T-cell (primary cell): Measurements from ENCODE around the gene TMEM30B. TPM values are rescaled to one million over a fixed set of nuclear protein-coding genes. Genes with fewer than 3 reads are reported as not detected.
A peak's percentile ranks its signal among the peaks of the same experiment; 100 is the strongest.

Source experiments
- ATAC-seq, 4 experiments: fragments of 200-7000 bp in 3 of 4; fragments of 150-1000 bp in 1 of 4; cut with Tn5 transposase; replicated peaks in 1 of 4; 1 replicate in 3 of 4; 2 replicates in 1 of 4; pipeline ENCODE4 v1.10.0; 2021; ENCODE audit warnings: moderate library complexity in 3 of 4, mild to moderate bottlenecking in 2 of 4, moderate number of reproducible peaks in 1 of 4
- CTCF ChIA-PET, 2 donors: fragments of 300-600 bp; sonication (Branson Sonifier 250); formaldehyde crosslinking; loops; one replicate each; lab custom pipeline; 2022; ENCODE audit warnings: antibody characterized with exemption in 2 of 2; lab: Charles Lee
- POLR2A ChIA-PET, 2 donors: fragments of 300-600 bp; sonication (Branson Sonifier 250); formaldehyde crosslinking; loops; one replicate each; lab custom pipeline; 2022; ENCODE audit warnings: antibody characterized with exemption in 2 of 2; lab: Charles Lee
- DNase-seq, 35 experiments: peaks; one replicate each; pipeline versions ENCODE4 v3.0.0 to v3.0.0-alpha.2; 2013 to 2023
- H3K27ac ChIP-seq: one replicate; pipeline ENCODE4 v1.5.1; 2013; ENCODE audit warnings: low read length
- H3K27me3 ChIP-seq, 2 experiments: replicated peaks in 1 of 2; 1 replicate in 1 of 2; 2 replicates in 1 of 2; pipeline versions ENCODE4 v1.6.1 to v1.7.0; 2013; ENCODE audit warnings: low read length in 1 of 2, mixed read lengths in 1 of 2; ENCODE audit not compliant: control insufficient read depth in 2 of 2, insufficient read depth in 2 of 2; ENCODE audit errors: extremely low read depth in 1 of 2
- H3K36me3 ChIP-seq, 2 donors: 1 replicate in 1 of 2; 2 replicates in 1 of 2; pipeline versions ENCODE4 v1.6.1 to v1.7.0; 2013; ENCODE audit warnings: low read length in 1 of 2; ENCODE audit not compliant: control insufficient read depth in 2 of 2, insufficient read depth in 1 of 2; ENCODE audit errors: extremely low read depth in 1 of 2
- H3K4me1 ChIP-seq, 2 experiments: 1 replicate in 1 of 2; 2 replicates in 1 of 2; pipeline versions ENCODE4 v1.6.1 to v1.7.0; 2013; ENCODE audit warnings: low read length in 2 of 2, mixed read lengths in 1 of 2; ENCODE audit not compliant: insufficient read depth in 2 of 2, control insufficient read depth in 1 of 2; ENCODE audit errors: extremely low read depth in 1 of 2
- H3K4me3 ChIP-seq, 2 donors: 1 replicate in 1 of 2; 2 replicates in 1 of 2; pipeline versions ENCODE4 v1.5.1 to v1.7.0; 2013; ENCODE audit warnings: mild to moderate bottlenecking in 2 of 2, low read length in 1 of 2, moderate library complexity in 1 of 2; ENCODE audit not compliant: control insufficient read depth in 1 of 2; ENCODE audit errors: extremely low read depth in 1 of 2
- H3K9me3 ChIP-seq: 2 replicates; pipeline ENCODE4 v1.7.0; 2013
- H3K27ac Mint-ChIP-seq, 2 donors: one replicate each; pipeline ENCODE4 v1.8.0; 2020 to 2021; ENCODE audit warnings: mild to moderate bottlenecking in 2 of 2, mixed read lengths in 2 of 2
- H3K27me3 Mint-ChIP-seq, 2 donors: one replicate each; pipeline ENCODE4 v1.8.0; 2021 to 2022; ENCODE audit warnings: mixed read lengths in 2 of 2
- H3K36me3 Mint-ChIP-seq: one replicate; pipeline ENCODE4 v1.8.0; 2021; ENCODE audit warnings: mixed read lengths
- H3K4me1 Mint-ChIP-seq, 3 donors: one replicate each; pipeline ENCODE4 v1.8.0; 2020 to 2022; ENCODE audit warnings: mixed read lengths in 3 of 3, mild to moderate bottlenecking in 1 of 3
- H3K4me3 Mint-ChIP-seq, 3 donors: one replicate each; pipeline ENCODE4 v1.8.0; 2020 to 2022; ENCODE audit warnings: mild to moderate bottlenecking in 3 of 3, mixed read lengths in 3 of 3, moderate library complexity in 3 of 3
- H3K9me3 Mint-ChIP-seq, 3 donors: one replicate each; pipeline ENCODE4 v1.8.0; 2020 to 2022; ENCODE audit warnings: mixed read lengths in 3 of 3
- WGBS: methylation state at CpG from one replicate; pipeline ENCODE4 v1.1.5; 2013; ENCODE audit warnings: missing lambda C conversion rate; ENCODE audit not compliant: insufficient coverage; 5-methylcytosine and 5-hydroxymethylcytosine counted together
- total RNA-seq, 35 experiments: library from RNA in 6 of 35; stranded (reverse) in 6 of 35; fragments of 120-200 nt in 1 of 35; gene quantifications; one replicate each; pipeline versions ENCODE4 v1.2.1 to v1.2.4 and lab custom pipeline; 2013 to 2026

Gene TMEM30B
- total RNA-seq, 5 donors from 2014 or later (not counting 1 experiment from before 2014, with no cell fraction given): 2.1 to 8.6 (median 2.9) TPM

- no peaks in the 10 kb centered on the region for H3K27me3 Mint-ChIP-seq
- CTCF ChIA-PET: interaction anchor here (0.6 to 1.4 kb wide), 4 partner anchors 19 to 549 kb away, joined by 3 to 4 read pairs (median 4); no protein-coding TSS in a partner anchor
- H3K9me3 Mint-ChIP-seq: no peaks in the 10 kb centered on the region
- H3K9me3 ChIP-seq: no peaks in the 10 kb centered on the region
- H3K27ac ChIP-seq: no peak overlapping the region
- H3K4me1 Mint-ChIP-seq: peaks cover 14 to 23% (median 20%) of the 10 kb centered on the region in 3 donors
- peaks cover 0 to 5% of the 10 kb centered on the region in 2 experiments for H3K27me3 ChIP-seq
- DNase-seq (no peak), ATAC-seq (no peak)
- POLR2A ChIA-PET: interaction anchor here in 1 of 2 donors (1.1 kb wide), 1 partner anchor 11 kb away, joined by 3 read pairs; no protein-coding TSS in a partner anchor
- H3K27ac Mint-ChIP-seq: no peak overlapping the region
- no peak overlapping the region for H3K4me3 Mint-ChIP-seq
- no peaks in the 10 kb centered on the region for H3K36me3 Mint-ChIP-seq
- H3K36me3 ChIP-seq: no peaks in the 10 kb centered on the region
- 100% methylated on average over 1 of the region's 4 CpGs for WGBS
- no peaks in the 10 kb centered on the region for H3K4me1 ChIP-seq
- no peak overlapping the region for H3K4me3 ChIP-seq
These were observed 7.1 kb upstream of the TMEM30B start for GRCh38 chr14:61288228-61288627.

GRCh38 chr14:61287196-61287595 lies 6.1 kb upstream of the TMEM30B start:
- DNase-seq (no peak), ATAC-seq (no peak)
- no peaks in the 10 kb centered on the region for H3K9me3 Mint-ChIP-seq
- no peak overlapping the region for H3K4me3 ChIP-seq
- H3K4me1 ChIP-seq: no peaks in the 10 kb centered on the region
- H3K27ac ChIP-seq: no peak overlapping the region
- WGBS: 88% methylated on average over 5 of the region's 7 CpGs
- H3K4me3 Mint-ChIP-seq: no peak overlapping the region
- H3K9me3 ChIP-seq: no peaks in the 10 kb centered on the region
- peaks cover 0 to 10% of the 10 kb centered on the region in 2 experiments for H3K27me3 ChIP-seq
- H3K27me3 Mint-ChIP-seq: no peaks in the 10 kb centered on the region
- H3K27ac Mint-ChIP-seq: no peak overlapping the region
- ChIA-PET CTCF (interaction anchor here (0.7 kb wide), 3 partner anchors 12 to 211 kb away, joined by 3 to 7 read pairs (median 5); no protein-coding TSS in a partner anchor), POLR2A (interaction anchor here in 1 of 2 donors (0.6 kb wide), 1 partner anchor 286 kb away, joined by 9 read pairs; no protein-coding TSS in a partner anchor)
- no peaks in the 10 kb centered on the region for H3K36me3 Mint-ChIP-seq
- H3K4me1 Mint-ChIP-seq: peaks cover 20 to 24% (median 23%) of the 10 kb centered on the region in 3 donors
- no peaks in the 10 kb centered on the region for H3K36me3 ChIP-seq

GRCh38 chr14:61285364-61285763 lies 4.2 kb upstream of the TMEM30B start:
- POLR2A ChIA-PET: interaction anchor here (0.6 to 0.8 kb wide), 3 partner anchors 9 to 163 kb away, joined by 3 to 4 read pairs (median 3); no protein-coding TSS in a partner anchor
- H3K27ac Mint-ChIP-seq: peak overlapping the region in 1 of 2 donors; percentile 22

GRCh38 chr14:61284001-61284400 lies 2.9 kb upstream of the TMEM30B start:
- H3K4me3 Mint-ChIP-seq: no peak overlapping the region
- H3K36me3 ChIP-seq: no peaks in the 10 kb centered on the region
- no peak overlapping the region for H3K27ac ChIP-seq
- H3K27me3 Mint-ChIP-seq: peaks cover 0 to 4% of the 10 kb centered on the region in 2 donors
- H3K9me3 Mint-ChIP-seq: no peaks in the 10 kb centered on the region
- no peak for DNase-seq
- peaks cover 34 to 37% (median 35%) of the 10 kb centered on the region in 3 donors for H3K4me1 Mint-ChIP-seq
- POLR2A ChIA-PET: interaction anchor here in 1 of 2 donors (0.6 kb wide), 1 partner anchor 129 kb away, joined by 5 read pairs; no protein-coding TSS in a partner anchor
- no peaks in the 10 kb centered on the region for H3K36me3 Mint-ChIP-seq
- H3K4me1 ChIP-seq: peaks cover 0 to 16% of the 10 kb centered on the region in 2 experiments
- CTCF ChIA-PET: interaction anchor here (0.6 to 1.4 kb wide), 5 partner anchors 9 to 191 kb away, joined by 3 to 6 read pairs (median 3); no protein-coding TSS in a partner anchor
- ATAC-seq: no peak
- H3K27ac Mint-ChIP-seq: peak overlapping the region; percentile 2 to 30
- 63% methylated on average over 3 of the region's 3 CpGs for WGBS
- H3K27me3 ChIP-seq: peaks cover 5 to 20% of the 10 kb centered on the region in 2 experiments
- no peak overlapping the region for H3K4me3 ChIP-seq
- H3K9me3 ChIP-seq: no peaks in the 10 kb centered on the region

More at GRCh38 chr14:61285364-61285763, 4.2 kb upstream of the TMEM30B start:
- Histone ChIP-seq H3K4me3 (no peak overlapping the region), H3K9me3 (no peaks in the 10 kb centered on the region), H3K36me3 (no peaks in the 10 kb centered on the region), H3K27ac (no peak overlapping the region), H3K4me1 (peaks cover 0 to 6% of the 10 kb centered on the region in 2 experiments), H3K27me3 (peaks cover 0 to 14% of the 10 kb centered on the region in 2 experiments)
- ATAC-seq (no peak), DNase-seq (no peak)
- H3K9me3 Mint-ChIP-seq: no peaks in the 10 kb centered on the region
- CTCF ChIA-PET: interaction anchor here (0.5 to 1.8 kb wide), 14 partner anchors 10 to 549 kb away, joined by 3 to 12 read pairs (median 4); no protein-coding TSS in a partner anchor
- H3K4me1 Mint-ChIP-seq: peaks cover 23 to 27% (median 24%) of the 10 kb centered on the region in 3 donors
- no peaks in the 10 kb centered on the region for H3K36me3 Mint-ChIP-seq
- no peak overlapping the region for H3K4me3 Mint-ChIP-seq
- H3K27me3 Mint-ChIP-seq: no peaks in the 10 kb centered on the region
- no CpG with 5 or more reads among the region's 4 CpGs for whole genome bisulfite sequencing

GRCh38 chr14:61282746-61283145 lies 1.6 kb upstream of the TMEM30B start:
- H3K4me1 Mint-ChIP-seq: peaks cover 36 to 38% (median 37%) of the 10 kb centered on the region in 3 donors
- H3K27me3 ChIP-seq: peaks cover 5 to 21% of the 10 kb centered on the region in 2 experiments
- DNase-seq: no peak

GRCh38 chr14:61281948-61282275 lies 774 bp upstream of the TMEM30B start:
- Histone ChIP-seq H3K4me3 (no peak overlapping the region), H3K27me3 (peaks cover 5 to 24% of the 10 kb centered on the region in 2 experiments), H3K27ac (no peak overlapping the region), H3K4me1 (peaks cover 0 to 16% of the 10 kb centered on the region in 2 experiments), H3K9me3 (no peaks in the 10 kb centered on the region), H3K36me3 (no peaks in the 10 kb centered on the region)
- Mint-ChIP-seq H3K4me1 (peaks cover 36 to 38% (median 37%) of the 10 kb centered on the region in 3 donors), H3K27ac (peak overlapping the region in 1 of 2 donors; percentile 6), H3K27me3 (peaks cover 0 to 6% of the 10 kb centered on the region in 2 donors), H3K36me3 (no peaks in the 10 kb centered on the region), H3K9me3 (no peaks in the 10 kb centered on the region), H3K4me3 (peak overlapping the region; percentile 17 to 95 (median 81))
- POLR2A ChIA-PET: interaction anchor here (0.6 to 0.9 kb wide), 15 partner anchors 9 to 1191 kb away, joined by 3 to 13 read pairs (median 3); partner anchors contain the start of gene SNAPC1 (in 1 of the 2)
- ATAC-seq: no peak
- no peak for DNase-seq
- CTCF ChIA-PET: interaction anchor here (0.6 to 0.9 kb wide), 12 partner anchors 9 to 808 kb away, joined by 3 to 10 read pairs (median 4); no protein-coding TSS in a partner anchor
- no CpG with 5 or more reads among the region's 1 CpG for WGBS

More at GRCh38 chr14:61282746-61283145, 1.6 kb upstream of the TMEM30B start:
- ATAC-seq: no peak
- Mint-ChIP-seq H3K27ac (peak overlapping the region in 1 of 2 donors; percentile 66), H3K9me3 (no peaks in the 10 kb centered on the region), H3K36me3 (no peaks in the 10 kb centered on the region), H3K27me3 (peaks cover 0 to 6% of the 10 kb centered on the region in 2 donors), H3K4me3 (no peak overlapping the region)
- no peak overlapping the region for H3K27ac ChIP-seq
- WGBS: no CpG with 5 or more reads among the region's 2 CpGs
- no peaks in the 10 kb centered on the region for H3K9me3 ChIP-seq
- H3K4me3 ChIP-seq: no peak overlapping the region
- ChIA-PET POLR2A (no interaction called here), CTCF (interaction anchor here in 1 of 2 donors (1.0 kb wide), 1 partner anchor 14 kb away, joined by 3 read pairs; no protein-coding TSS in a partner anchor)
- no peaks in the 10 kb centered on the region for H3K36me3 ChIP-seq
- H3K4me1 ChIP-seq: peaks cover 0 to 16% of the 10 kb centered on the region in 2 experiments
